ENCODE data around the gene RNF213.
"Not testable (repeated sequence)": the region's sequence is repeated elsewhere in the genome, so short reads cannot be mapped to it uniquely, and the experiment has no call there.

The RNF213 gene

DNA sequence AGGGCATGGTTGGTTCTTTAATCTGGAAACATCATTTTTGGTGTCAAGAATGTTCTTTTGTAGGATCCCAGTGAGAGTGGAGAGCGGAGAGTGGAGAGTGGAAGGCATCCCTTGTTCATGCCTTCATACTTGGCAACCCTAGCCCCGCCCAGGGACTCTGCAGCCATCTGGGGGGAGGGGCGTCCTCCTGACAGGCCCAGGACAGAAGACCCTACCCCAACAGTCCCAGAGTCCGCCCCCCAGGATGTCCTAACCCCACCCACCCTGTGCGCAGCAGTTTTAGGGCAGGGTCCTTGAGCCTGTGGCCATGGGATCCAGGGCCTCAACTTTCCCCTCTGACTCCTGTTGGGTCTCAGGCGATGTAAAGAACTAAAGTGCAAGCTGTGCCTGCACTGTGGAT is 36.0 kb upstream of the RNF213 start:
- DNase-seq (ENCODE audit: low read depth in 2 of 2), result no peak

DNA sequence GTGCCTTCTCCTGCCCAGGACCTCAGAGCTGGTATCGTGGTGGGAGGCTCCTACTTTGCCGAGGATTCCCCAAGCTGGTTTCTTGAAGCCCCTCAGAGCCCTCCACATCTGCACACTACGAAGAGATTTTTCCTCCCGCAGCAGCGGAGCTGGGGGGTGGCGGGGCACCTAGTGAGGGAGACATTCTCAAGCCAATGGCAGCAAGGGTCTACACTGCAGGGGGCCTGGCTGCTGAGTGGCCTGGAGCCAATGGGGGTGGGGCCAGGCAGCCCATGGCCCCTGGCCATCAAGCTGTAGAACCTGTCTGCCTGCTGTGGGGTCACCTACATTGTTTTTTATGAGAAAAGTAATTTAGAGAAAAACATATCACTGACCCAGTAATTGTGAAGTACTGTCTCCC is 35.4 kb upstream of the RNF213 start:
- no peak for DNase-seq (ENCODE audit: low read depth in 2 of 2)

DNA sequence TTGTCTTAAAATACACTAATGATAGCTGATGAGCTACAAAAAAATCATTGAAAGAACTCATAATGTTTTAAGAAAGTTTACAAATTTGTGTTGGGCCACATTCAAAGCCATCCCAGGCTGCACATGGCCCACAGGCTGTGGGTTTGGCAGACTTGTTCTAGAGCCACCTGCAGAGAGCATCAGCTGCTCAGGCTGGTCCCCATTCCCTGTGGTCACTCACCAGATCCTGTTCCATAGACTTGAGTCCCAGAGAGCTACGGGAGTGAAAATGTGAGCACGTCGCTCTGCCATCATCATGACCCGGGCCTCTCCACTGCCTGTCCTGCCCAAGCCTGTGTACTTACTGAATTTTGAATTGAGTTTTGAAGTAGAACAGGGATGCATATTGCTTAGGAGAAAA is 33.5 kb upstream of the RNF213 start:
- DNase-seq (ENCODE audit: low read depth in 2 of 2), result no peak

DNA sequence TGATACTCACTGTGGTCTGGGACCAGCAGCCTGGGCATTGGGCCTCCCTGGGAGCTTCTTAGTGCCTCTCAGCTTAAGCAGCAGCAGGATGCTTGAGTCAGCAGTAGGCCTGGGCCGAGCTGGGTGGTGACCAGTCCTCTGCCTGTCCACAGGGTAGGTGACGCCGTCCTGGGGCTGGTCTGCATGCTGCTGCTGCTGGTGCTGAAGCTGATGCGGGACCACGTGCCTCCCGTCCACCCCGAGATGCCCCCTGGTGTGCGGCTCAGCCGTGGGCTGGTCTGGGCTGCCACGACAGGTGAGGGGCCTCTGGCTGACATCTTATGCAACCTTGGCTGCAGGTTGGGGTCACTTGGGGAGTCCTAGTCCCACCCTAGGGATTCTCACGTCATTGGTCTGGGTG is 33.0 kb upstream of the RNF213 start:
- DNase-seq (ENCODE audit: low read depth in 2 of 2), result no peak

DNA sequence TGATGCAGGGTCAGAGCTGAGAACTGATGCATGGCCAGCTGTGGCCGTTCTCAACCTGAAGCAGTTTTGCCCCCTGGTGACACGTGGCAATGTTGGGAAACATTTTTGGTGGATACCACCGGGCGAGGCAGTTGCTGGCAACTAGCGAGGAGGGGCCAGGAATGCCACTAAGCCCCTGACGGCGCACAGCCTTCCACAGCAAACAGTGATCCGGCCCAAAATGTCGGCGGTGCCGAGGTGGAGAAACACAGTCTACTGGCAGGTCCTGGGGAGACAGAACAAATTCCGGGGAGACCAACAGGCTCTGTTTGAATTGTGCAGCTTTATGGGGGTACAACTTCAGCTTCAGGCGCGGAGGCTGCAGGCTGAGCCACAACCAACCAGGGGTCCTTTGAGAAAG is 32.2 kb upstream of the RNF213 start:
- DNase-seq (ENCODE audit: low read depth in 2 of 2), result no peak

DNA sequence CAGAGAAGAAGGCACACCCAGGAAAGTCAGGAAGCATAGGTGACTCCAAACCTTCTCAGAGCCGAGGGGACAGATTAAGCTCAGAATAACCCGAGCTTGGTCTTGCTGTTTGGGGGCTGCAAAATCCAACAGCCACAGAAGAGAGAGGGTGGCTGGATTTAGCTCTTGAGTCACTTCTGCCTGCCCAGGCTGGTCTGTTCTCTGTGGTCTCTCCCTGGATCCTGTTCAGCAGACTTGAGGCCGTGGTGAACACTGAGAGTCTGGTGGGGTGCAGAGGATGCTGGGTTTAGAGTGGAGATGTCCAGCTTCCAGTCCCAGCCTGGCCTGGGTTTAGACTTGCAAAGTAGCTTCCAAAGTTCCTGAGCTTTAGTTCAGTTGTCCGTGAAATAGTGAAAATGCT is 31.6 kb upstream of the RNF213 start:
- DNase-seq (ENCODE audit: low read depth in 2 of 2), result no peak

DNA sequence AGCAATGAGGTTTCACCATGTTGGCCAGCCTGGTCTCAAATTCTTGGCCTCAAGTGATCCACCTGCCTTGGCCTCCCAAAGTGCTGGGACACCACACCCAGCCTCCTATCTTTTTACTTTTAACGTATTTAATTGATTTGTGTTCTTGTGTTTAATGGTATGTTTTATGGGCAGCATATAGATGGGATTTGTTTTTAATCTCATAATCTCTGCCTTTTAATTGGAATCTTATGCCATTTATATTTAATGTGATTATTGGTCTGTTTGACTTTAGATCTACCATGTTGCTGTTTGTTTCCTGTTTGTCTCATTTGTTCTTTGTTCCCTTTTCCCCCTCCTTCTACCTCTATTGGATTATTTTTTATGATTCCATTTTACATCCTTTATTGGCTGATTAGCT is 28.2 kb upstream of the RNF213 start:
- DNase-seq (ENCODE audit: low read depth in 2 of 2), result no peak

DNA sequence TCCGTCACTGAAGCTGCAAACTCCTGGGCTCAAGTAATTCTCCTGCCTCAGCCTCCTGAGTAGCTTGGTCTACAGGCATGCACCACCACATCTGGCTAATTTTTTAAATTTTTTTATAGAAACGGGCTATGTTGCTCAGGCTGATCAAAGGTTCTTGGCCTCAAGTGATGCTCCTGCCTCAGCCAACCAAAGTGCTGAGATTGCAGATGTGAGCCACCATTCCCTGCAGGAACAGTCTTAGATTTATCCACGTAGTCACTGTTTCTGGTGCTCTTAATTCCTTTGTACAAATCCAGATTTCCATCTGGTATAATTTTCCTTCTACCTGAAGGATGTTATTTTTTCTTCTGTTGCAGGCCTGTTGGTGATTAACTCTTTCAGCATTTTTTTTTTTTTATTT is 27.4 kb upstream of the RNF213 start:
- DNase-seq (ENCODE audit: low read depth in 2 of 2), result no peak

DNA sequence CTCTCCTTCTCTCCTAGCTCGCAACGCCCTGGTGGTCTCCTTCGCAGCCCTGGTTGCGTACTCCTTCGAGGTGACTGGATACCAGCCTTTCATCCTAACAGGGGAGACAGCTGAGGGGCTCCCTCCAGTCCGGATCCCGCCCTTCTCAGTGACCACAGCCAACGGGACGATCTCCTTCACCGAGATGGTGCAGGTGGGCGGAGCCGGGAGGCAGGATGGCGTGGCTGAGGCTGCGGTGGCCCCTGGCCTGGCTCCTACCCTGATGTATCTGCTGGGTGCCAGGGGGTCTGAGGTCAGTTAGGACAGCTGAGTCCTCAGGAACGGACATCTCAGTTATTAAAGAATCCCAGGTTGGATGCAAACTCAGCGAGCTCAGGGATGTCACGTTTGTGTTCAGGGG is 23.7 kb upstream of the RNF213 start:
- DNase-seq (ENCODE audit: low read depth in 2 of 2), result no peak

DNA sequence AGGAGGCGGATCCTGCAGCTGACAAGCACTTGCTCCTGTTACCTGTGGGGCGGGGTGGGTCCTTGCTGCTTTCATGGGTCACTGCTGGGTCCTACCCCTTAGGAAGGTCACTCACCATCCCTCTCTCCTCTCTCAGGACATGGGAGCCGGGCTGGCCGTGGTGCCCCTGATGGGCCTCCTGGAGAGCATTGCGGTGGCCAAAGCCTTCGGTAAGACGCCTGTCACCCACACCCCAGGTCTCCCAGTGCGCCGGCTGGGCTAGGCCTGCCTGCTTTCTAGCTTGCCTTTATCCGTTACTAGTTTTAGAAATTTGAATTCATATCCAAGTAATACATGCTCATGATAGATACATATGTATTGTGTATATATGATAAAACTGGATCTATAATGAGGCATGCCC is 23.3 kb upstream of the RNF213 start:
- no peak for DNase-seq (ENCODE audit: low read depth in 2 of 2)

DNA sequence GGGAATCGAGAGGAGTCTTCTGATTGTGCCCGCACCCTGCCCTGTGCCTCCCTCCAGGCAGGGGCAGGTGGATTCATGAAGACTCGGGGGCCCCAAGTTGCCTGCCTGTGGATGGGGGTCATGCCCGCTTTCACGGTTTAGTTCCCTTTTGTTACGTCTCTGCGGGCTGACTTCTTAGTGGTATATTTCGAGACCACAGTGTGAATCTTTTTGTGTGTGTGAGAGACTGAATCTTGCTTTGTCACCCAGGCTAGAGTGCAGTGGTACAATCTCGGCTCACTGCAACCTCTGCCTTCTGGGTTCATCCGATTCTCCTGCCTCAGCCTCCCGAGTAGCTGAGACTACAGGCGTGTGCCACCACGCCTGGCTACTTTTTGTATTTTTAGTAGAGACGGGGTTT is 18.1 kb upstream of the RNF213 start:
- DNase-seq (ENCODE audit: low read depth in 2 of 2), result no peak

DNA sequence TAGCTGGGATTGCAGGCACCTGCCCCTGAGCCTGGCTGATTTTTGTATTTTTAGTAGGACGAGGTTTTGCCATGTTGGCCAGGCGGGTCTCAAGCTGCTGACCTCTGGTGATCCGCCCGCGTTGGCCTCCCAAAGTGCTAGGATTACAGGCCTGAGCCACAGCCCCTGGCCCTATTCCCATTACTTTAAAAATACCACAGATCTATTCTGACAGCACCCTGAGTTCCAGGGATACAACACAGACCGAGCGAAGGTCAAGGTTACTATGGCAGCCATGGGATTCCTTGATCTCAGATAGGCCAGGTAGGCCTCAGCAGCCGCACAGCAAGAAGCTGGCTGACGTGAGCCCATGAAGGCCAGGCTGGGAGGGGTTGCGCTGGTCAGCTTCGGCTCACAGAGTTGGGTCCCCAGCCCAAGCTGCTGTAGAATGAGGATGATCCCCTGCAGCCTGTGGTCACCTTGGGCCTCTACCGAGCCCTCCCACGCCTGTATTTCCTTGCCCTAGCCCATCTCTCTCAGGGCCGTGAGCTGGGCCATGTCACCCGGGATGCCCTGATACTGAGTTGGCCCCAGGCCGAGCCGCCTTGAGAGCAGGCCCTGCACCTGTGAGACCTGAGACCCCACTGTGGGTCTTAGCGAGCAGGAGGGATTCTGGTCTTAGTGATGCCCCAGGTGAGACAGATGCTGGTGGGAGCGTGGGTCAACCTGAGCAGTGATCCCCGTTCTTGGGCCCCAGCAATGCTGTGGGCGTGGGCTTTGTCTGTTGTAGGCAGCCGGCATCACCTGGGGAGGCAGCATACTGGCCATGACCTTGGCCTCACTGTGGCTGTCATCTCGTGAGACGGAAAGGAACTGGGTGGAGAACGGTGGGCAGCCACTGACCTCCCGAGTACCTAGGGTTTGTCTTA is 16.9 kb upstream of the RNF213 start:
- DNase-seq (ENCODE audit: low read depth in 2 of 2), result no peak

DNA sequence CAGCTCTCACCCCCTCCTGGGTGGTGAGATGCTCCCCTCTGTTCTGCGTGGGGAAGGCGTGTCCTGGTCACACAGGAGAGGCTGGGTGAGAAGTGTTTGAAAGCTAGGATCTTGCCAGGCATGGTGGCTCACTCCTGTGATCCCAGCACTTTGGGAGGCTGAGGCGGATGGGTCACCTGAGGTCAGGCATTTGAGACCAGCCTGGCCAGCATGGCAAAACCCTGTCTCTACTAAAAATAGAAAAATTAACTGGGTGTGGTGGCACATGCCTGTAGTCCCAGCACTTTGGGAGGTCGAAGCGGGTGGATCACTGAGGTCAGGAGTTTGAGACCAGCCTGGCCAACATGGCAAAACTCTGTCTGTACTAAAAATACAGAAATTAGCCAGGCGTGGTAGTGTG is 16.2 kb upstream of the RNF213 start:
- DNase-seq (ENCODE audit: low read depth in 2 of 2), result not testable (repeated sequence)

DNA sequence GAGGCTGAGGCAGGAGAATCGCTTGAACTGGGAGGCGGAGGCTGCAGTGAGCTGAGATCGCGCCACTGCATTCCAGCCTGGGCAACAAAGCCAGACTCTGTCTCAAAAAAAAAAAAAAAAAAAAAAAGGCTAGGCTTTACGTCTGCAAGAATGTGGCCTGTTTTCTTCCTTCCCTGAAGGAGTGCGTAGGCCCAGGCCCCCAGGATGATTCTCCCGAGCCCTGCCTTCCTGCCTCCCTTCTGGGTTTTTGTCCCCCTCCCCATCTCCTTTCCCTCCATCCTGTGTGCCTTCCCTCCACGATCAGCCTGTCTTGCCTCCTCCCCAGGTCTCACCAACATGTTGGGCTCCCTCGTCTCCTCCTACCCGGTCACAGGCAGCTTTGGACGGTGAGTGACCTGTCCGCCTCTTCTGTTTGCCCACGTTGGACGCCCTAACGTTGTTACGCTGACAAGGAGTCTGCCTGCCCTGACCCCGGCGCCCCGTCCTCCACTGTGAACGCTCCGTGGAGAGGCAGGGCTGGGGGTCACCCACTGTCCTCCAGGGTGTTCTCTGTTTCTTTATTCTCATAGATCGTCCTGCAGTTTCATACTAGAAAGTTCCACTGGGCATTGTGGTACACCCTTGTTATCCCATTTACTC is 15.7 kb upstream of the RNF213 start:
- no peak for DNase-seq (ENCODE audit: low read depth in 2 of 2)

DNA sequence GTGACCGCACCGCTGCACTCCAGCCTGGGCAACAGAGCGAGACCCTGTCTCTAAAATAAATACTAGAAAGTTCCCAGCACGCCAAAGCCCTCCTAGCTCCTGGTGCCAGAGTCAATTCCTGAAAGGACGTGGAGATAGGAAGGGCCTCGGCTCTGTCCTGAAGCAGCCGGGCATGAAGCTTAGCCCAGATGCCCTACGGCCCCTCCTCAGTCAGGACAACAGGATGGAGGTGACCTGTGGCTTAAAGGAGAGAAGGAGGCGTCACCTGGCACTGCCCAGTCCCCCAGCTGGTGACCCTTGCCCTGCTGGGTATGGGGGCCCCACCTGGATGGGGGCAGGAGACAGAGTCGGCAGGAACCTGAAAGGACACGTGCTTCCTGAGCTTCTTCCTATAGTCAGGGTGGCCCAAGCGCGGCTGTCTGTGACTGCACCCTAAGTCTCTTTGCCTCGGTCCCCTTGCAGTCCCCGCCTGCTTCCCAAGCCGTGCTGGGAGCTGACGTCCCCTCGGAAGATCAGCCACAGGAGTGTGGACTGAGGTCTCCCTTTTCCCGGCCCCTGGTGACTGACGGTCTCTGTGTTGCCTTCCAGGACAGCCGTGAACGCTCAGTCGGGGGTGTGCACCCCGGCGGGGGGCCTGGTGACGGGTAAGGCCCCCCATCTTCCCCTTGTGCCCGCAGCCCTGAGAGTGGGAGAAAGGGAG is 14.9 kb upstream of the RNF213 start:
- no peak for DNase-seq (ENCODE audit: low read depth in 2 of 2)

DNA sequence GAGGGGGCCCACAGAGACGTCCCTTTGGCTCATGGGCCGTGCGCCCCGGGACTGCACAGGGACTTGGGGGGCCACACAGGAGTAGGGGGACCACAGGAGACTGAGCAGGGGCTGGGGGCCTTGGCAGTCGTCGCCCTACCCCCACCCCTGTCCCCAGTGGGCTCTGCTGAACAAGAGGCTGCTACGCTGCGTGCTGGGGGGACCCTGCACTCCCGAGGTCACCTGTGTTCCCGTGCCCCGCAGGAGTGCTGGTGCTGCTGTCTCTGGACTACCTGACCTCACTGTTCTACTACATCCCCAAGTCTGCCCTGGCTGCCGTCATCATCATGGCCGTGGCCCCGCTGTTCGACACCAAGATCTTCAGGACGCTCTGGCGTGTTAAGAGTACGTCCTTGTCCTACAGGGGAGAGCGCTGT is 14.4 kb upstream of the RNF213 start:
- DNase-seq (ENCODE audit: low read depth in 2 of 2), result no peak

DNA sequence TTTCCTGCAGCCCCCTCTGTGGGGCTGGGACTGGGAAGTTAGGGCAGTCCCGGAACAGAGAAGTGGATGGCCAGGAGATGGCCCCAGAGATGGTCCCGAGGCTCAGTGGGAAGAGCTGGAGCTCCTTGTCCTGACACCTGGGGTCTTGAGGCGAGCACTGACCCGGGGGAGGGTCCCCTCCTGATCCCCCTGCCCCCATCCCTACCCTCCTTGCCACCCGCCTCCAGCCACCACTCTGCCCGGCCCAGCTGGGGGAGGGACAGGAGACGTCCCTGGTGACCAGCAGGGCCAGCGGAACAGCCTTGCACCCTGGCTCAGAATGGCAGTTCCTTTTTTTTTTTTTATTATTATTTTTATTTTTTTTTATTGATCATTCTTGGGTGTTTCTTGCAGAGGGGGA is 13.9 kb upstream of the RNF213 start:
- DNase-seq (ENCODE audit: low read depth in 2 of 2), result no peak

DNA sequence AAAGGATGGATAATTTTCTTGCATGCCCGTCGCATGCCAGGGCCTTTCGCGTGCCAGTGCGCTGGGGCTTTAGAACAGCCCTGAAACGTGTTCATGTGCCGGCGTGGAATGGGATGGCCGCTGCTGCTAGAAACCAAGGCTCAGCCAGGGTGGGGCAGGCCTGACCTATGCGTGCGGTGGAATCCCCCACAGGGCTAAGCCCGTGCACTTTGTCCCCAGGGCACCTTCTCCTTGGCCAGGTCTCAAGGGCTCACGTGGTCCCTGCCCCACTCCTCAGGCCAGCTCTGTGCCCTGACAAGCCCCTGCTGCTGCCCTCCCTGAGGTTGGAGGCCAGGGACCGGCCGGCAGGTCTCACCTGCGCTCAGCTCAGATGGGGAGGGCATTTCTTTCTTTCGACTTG is 13.1 kb upstream of the RNF213 start:
- DNase-seq (ENCODE audit: low read depth in 2 of 2), result no peak

DNA sequence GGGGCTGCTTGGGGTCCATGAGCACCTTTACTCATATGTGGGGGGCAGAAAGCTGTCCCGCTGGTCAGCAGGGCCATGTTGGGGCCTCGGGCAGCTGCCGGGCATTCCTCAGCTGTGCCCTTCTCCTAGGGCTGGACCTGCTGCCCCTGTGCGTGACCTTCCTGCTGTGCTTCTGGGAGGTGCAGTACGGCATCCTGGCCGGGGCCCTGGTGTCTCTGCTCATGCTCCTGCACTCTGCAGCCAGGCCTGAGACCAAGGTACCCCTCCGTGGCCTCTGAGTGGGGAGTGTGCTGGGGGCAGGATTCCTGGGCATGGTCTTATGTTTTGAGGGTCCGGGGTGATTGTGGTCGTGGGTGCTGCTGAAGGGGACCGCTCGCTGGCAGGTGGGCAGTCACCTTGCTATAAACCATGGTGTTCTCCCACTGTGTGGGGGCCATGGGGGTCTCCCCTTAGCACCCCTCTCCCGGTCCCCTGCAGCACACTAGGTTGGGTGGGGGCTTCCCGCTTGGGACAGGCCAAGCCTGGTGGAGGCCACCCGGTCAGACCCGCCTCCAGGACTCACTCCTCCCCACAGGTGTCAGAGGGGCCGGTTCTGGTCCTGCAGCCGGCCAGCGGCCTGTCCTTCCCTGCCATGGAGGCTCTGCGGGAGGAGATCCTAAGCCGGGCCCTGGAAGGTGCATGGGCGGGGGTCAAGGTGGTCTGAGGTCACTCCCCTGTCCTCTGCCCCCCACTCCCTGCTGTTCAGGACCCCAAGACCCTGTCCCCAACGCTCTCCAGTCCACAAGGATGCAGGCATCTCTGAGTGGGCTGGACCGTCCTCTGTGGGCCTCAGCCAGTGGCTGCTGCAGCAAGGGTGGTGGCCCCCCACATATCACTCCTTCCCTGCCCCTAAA is 12.4 kb upstream of the RNF213 start:
- no peak for DNase-seq (ENCODE audit: low read depth in 2 of 2)

DNA sequence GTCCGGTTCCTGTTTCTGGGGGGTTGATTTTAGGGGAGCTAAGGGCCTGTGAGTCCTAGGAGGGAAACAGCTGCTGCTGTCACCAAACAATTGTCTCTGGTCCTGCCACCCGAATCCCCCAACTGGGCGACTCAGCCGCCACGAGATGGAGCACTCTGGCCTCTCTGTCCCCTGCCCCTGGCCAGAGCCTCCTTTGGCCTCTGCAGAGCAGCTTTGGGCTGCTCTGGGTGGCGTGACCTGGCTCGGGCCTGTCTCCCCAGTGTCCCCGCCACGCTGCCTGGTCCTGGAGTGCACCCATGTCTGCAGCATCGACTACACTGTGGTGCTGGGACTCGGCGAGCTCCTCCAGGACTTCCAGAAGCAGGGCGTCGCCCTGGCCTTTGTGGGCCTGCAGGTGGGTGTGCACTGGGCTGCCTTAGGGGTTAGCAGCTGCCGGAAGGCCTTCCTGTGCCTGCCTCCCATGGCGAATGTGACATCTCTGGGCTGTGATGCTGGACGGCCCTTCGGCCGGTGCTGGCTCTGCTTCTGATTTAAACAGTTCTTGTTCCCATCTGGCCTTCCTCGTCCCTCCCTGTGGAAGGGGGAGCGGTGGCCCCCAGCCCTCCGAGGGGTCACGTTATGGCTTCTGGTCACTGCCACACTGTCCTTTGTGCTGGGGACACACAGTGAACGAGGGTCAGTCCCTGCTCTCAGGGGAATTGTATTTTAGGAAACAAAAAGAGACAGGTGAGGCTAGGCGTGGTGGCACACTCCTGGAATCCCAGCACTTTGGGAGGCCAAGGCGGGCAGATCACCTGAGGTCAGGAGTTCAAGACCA is 11.6 kb upstream of the RNF213 start:
- DNase-seq (ENCODE audit: low read depth in 2 of 2), result no peak

DNA sequence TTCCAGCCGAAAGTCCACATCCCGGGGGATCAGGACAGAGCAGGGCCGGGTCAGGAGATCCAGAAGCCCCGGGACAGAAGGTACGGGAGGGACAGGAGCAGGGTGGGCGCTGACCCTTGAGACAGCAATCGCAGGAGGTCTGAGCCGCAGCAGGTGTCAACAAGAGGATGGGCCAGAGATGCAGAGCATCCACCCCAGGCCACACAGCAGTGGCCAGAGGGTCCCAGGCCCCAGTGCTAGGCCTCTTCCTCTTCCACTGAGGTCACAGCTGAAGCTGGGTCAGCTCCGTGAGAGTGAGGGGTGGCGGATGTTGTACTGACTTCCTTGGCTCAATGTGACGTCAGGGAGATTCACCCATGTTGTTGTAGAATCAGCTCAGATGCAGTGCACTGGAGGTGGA is 8.7 kb upstream of the RNF213 start:
- no peak for DNase-seq (ENCODE audit: low read depth in 2 of 2)
